GM19455 (cell line): ENCODE data around the gene RPSA.
"Not testable (repeated sequence)": the region's sequence is repeated elsewhere in the genome, so short reads cannot be mapped to it uniquely, and the experiment has no call there.

Experiments
- ATAC-seq: cut with Tn5 transposase; IDR thresholded peaks from one replicate; pipeline ENCODE4 v1.9.1; 2021; ENCODE audit not compliant: unreplicated experiment

Gene RPSA

DNA sequence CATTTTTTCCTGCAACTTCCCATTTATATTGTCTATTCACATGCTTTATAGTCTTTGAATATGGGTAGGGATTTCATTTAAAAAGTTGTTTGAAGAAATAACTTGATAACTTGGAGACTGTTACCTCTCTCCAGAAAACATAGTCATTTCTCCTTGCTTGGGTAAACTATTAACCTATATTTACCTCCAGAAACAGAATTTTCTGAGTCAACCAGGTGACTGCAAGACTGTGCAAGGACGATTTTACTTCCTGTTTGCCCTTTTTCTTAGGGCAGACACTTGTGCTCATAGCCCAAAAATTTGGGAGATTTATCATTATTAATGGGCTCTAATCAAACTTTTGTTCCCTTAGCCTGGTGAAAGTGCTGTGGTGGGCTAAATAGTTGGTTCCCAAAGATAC is 46.6 kb downstream of the RPSA start:
- ATAC-seq: no peak

DNA sequence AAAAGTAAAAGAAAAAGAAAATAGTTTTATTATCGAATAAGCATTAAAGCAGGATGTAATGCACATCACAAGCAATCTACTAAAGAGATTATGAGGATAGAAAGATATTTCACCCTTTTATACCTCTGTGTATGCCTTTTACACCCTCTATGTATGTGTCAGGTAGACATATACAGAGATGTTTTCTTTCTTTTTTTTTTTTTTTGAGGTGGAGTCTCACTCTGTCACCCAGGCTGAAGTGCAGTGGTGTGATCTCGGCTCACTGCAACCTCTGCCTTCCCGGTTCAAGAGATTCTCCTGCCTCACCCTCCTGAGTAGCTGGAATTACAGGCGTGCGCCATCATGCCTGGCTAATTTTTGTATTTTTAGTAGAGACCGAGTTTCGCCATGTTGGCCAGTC is 47.4 kb downstream of the RPSA start:
- not testable (repeated sequence) for ATAC-seq

DNA sequence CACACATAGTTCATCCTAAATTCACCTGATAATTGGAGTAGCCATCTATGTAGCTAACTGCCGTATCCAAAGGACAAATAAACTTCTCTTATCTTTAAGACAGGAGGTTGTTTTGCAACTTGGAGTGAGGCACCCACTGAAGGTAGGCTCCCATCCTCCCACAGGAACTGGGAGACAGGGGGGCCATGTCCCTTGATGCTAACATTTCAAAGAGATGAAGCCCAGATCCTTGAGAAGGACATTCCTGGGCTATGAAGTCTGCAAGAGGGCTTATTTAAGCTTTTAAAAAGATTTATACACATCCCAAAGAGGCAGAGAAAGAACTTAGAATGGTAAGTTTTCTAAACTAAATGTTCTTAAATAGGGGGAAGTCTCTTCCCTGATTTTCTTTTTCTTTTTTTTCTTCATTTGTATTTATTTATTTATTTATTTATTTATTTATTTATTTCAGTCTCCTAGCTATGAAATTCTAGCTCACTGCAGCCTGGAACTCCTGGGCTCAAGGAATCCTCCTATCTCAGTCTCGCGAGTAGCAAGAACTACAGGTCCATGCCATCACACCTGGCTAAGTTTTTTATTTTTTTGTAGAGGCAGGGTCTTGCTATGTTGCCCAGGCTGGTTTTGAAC is 48.2 kb downstream of the RPSA start:
- no peak for ATAC-seq

DNA sequence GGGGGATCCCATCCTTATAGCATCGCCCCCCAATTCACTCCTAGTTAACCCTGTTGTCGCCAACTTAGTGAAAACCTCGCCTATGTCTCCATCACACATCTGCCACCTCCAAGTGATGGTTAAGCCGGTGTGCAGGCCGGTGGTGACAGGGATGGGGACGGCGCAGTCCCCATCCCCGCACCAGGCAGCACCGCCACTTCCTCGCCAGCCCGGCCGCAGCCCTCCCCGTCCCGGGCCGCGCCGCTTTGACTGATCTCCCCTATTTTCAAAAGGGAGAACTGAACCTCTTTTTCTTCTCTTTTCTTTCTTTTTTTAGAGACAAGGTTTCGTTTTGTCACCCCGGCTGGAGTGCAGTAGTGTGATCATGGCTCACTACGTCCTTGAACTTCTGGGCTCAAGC is 49.6 kb downstream of the RPSA start:
- ATAC-seq: no peak

DNA sequence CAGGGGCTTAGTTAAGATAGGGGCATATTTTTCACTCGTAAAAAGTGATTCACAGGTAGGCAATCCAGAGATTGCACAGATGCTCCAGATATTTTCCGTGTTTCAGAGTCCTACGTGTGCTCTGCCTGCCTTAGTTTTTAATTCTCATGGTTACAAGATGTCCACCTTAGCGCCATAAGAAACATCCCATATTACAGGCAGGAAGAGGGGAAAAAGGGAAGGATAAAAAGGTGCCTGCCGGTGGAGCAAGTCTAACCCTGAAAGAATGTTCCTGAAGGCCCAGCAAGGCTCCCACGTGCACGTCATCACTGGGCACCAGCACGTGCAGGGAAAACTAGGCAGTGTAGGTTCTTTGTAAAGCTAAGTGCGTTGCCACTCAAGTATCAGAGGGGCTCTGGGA is 50.8 kb downstream of the RPSA start:
- ATAC-seq: no peak

DNA sequence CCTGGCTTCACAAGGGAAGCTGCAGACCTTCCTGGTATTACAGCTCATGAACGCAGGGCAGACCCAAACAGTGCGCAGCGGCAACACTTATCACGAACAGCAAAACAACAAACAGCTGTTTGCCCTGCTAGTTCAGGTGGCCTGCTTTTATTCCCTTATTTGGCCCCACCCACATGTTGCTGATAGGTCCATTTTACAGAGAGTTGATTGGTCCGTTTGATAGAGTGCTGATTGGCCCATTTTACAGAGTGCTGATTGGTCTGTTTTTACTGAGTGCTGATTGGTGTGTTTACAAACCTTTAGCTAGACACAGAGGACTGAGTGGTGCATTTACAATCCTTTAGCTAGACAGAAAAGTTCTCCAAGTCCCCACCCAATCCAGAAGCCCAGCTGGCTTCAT is 52.1 kb downstream of the RPSA start:
- not testable (repeated sequence) for ATAC-seq

DNA sequence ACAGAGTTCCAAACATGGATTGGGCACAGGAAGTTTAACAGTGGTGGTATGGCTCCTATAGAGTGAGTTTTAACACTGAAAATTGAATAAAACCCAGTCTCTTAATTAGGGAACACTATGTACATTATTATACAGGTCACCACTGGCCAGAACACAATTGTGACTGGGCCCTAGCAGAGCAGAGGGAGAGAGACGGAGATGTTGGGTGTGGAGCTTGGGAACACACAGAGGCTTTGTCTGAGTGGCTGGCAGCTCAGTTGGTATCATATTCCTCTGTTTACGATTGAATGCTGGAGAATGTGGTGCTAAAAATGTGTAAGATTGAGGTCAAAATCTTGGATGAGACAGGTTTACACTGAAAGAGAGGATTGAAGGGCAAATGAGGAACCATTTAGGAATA is 54.2 kb downstream of the RPSA start:
- ATAC-seq: no peak
